GF-D8 (cell line): Measurements from ENCODE around the gene COL4A6.

Experiments
- DNase-seq: peaks from one replicate; lab custom pipeline; 2025; lab: John Stamatoyannopoulos, UW

The COL4A6 gene

GRCh38 chrX:108156934-108157466 is 281.2 kb downstream of the COL4A6 start:
- DNase-seq = no peak

GRCh38 chrX:108156082-108156481 is 282.1 kb downstream of the COL4A6 start:
- DNase-seq = no peak

GRCh38 chrX:108148524-108148923 is 289.7 kb downstream of the COL4A6 start:
- DNase-seq = no peak

- no peak for DNase-seq
Observed at GRCh38 chrX:108138814-108139702, 299.2 kb downstream of the COL4A6 start.

GRCh38 chrX:108134724-108135123 is 303.5 kb downstream of the COL4A6 start:
- no peak for DNase-seq

- no peak for DNase-seq
Observed at GRCh38 chrX:108132876-108133275, 305.3 kb downstream of the COL4A6 start.

- no peak for DNase-seq
Observed at GRCh38 chrX:108132034-108132433, 306.2 kb downstream of the COL4A6 start.

GRCh38 chrX:108131471-108131870 is 306.8 kb downstream of the COL4A6 start:
- DNase-seq = no peak

- DNase-seq = no peak
Observed at GRCh38 chrX:108130889-108131288, 307.3 kb downstream of the COL4A6 start.

GRCh38 chrX:108127152-108127551 is 311.1 kb downstream of the COL4A6 start:
- DNase-seq = no peak

GRCh38 chrX:108126661-108127060 is 311.6 kb downstream of the COL4A6 start:
- DNase-seq = no peak

GRCh38 chrX:108123591-108124366 is 314.4 kb downstream of the COL4A6 start:
- DNase-seq = no peak

- no peak for DNase-seq
Observed at GRCh38 chrX:108122748-108123147, 315.5 kb downstream of the COL4A6 start.

GRCh38 chrX:108121291-108121690 is 316.9 kb downstream of the COL4A6 start:
- DNase-seq = no peak

GRCh38 chrX:108117988-108118387 is 320.2 kb downstream of the COL4A6 start:
- no peak for DNase-seq

- no peak for DNase-seq
Observed at GRCh38 chrX:108114541-108114940, 323.7 kb downstream of the COL4A6 start.
